Fibroblast of lung (primary cell): ENCODE results near the gene POLR2L.

ENCODE experiments used
- CTCF ChIP-seq, 2 donors: IDR thresholded peaks in 1 of 2; conservative IDR thresholded peaks in 1 of 2; 1 replicate in 1 of 2; 2 replicates in 1 of 2; pipeline ENCODE4 v1.5.1; 2011 to 2012; ENCODE audit warnings: low read length in 2 of 2, control low read depth in 1 of 2, inconsistent platforms in 1 of 2, low read depth in 1 of 2, mild to moderate bottlenecking in 1 of 2
- EZH2 ChIP-seq: IDR thresholded peaks from 2 replicates; pipeline ENCODE4 v1.5.1; 2012; ENCODE audit warnings: low read length, control low read depth, mild to moderate bottlenecking; ENCODE audit errors: missing control alignments

- no peak for TF ChIP-seq CTCF (conservative IDR thresholded peaks at IDR 0.05 in 1 of 2, IDR thresholded peaks at IDR 0.05 in 1 of 2; ENCODE audit: low read depth in 1 of 2, low read length in 2 of 2)
- no peak for TF ChIP-seq EZH2
These were observed 9.7 kb downstream of the POLR2L start, which contains the start of gene CD151 for GRCh38 chr11:832529-833113.
